ENCODE measurements around the gene DLGAP1.

Gene DLGAP1

GRCh38 chr18:3620146-3621119 is 834.7 kb downstream of the DLGAP1 start:
- Histone ChIP-seq H3K79me2 (ENCODE audit: low read length) (no peaks in the 10 kb centered on the region), H3K36me3 (replicated peaks; ENCODE audit: low read depth, low read length) (no peaks in the 10 kb centered on the region), H3K27ac (ENCODE audit: low read length) (no peak overlapping the region), H3K9ac (ENCODE audit: low read length) (no peak overlapping the region), H4K20me1 (ENCODE audit: insufficient read depth, low read length) (no peaks in the 10 kb centered on the region), H2AFZ (ENCODE audit: low read depth, low read length) (no peak overlapping the region), H3K4me2 (ENCODE audit: low read length) (no peak overlapping the region), H3K4me1 (ENCODE audit: low read length) (peaks cover 26% of the 10 kb centered on the region), H3K4me3 (ENCODE audit: low read length) (no peak overlapping the region), H3K27me3 (ENCODE audit: low read depth, low read length) (0 out of 2 replicates have a peak, but pooled peaks cover under 1% of the 10 kb centered on the region), H3K9me3 (ENCODE audit: insufficient read depth, low read length) (no peaks in the 10 kb centered on the region)
- TF ChIP-seq EZH2phosphoT487 (IDR thresholded peaks at IDR 0.05; ENCODE audit: low read depth) = no peak

GRCh38 chr18:3619746-3620145 is 835.4 kb downstream of the DLGAP1 start:
- no peaks in the 10 kb centered on the region for H3K27me3 ChIP-seq (ENCODE audit: low read depth, low read length)
- TF ChIP-seq CTCF (IDR thresholded peaks at IDR 0.05; ENCODE audit: low read depth, low read length) = no peak
- no peak for TF ChIP-seq EZH2phosphoT487 (IDR thresholded peaks at IDR 0.05; ENCODE audit: low read depth)
- H3K27ac ChIP-seq (ENCODE audit: low read length) = no peak overlapping the region

GRCh38 chr18:3619222-3619621 is 835.9 kb downstream of the DLGAP1 start:
- Histone ChIP-seq H3K4me1 (ENCODE audit: low read length) (peaks cover 18% of the 10 kb centered on the region), H3K9ac (ENCODE audit: low read length) (no peak overlapping the region)

More at GRCh38 chr18:3619746-3620145, 835.4 kb downstream of the DLGAP1 start:
- no peak overlapping the region for H2AFZ ChIP-seq (ENCODE audit: low read depth, low read length)
- H3K9ac ChIP-seq (ENCODE audit: low read length) = no peak overlapping the region
- no peak overlapping the region for H3K4me3 ChIP-seq (ENCODE audit: low read length)
- H4K20me1 ChIP-seq (ENCODE audit: insufficient read depth, low read length) = no peaks in the 10 kb centered on the region
- H3K4me2 ChIP-seq (ENCODE audit: low read length) = no peak overlapping the region
- H3K9me3 ChIP-seq (ENCODE audit: insufficient read depth, low read length) = no peaks in the 10 kb centered on the region
- no peaks in the 10 kb centered on the region for H3K79me2 ChIP-seq (ENCODE audit: low read length)
- H3K36me3 ChIP-seq (replicated peaks; ENCODE audit: low read depth, low read length) = no peaks in the 10 kb centered on the region
- H3K4me1 ChIP-seq (ENCODE audit: low read length) = peaks cover 23% of the 10 kb centered on the region

GRCh38 chr18:3616744-3617143 is 838.4 kb downstream of the DLGAP1 start:
- TF ChIP-seq CTCF (IDR thresholded peaks at IDR 0.05; ENCODE audit: low read depth, low read length) = no peak
- no peak for TF ChIP-seq EZH2phosphoT487 (IDR thresholded peaks at IDR 0.05; ENCODE audit: low read depth)
- Histone ChIP-seq H3K36me3 (replicated peaks; ENCODE audit: low read depth, low read length) (no peaks in the 10 kb centered on the region), H3K27me3 (ENCODE audit: low read depth, low read length) (no peaks in the 10 kb centered on the region), H3K9me3 (ENCODE audit: insufficient read depth, low read length) (no peaks in the 10 kb centered on the region), H3K4me3 (ENCODE audit: low read length) (no peak overlapping the region), H3K27ac (ENCODE audit: low read length) (no peak overlapping the region), H4K20me1 (ENCODE audit: insufficient read depth, low read length) (no peaks in the 10 kb centered on the region), H3K9ac (ENCODE audit: low read length) (no peak overlapping the region), H2AFZ (ENCODE audit: low read depth, low read length) (no peak overlapping the region), H3K4me2 (ENCODE audit: low read length) (no peak overlapping the region), H3K79me2 (ENCODE audit: low read length) (no peaks in the 10 kb centered on the region), H3K4me1 (ENCODE audit: low read length) (peaks cover 12% of the 10 kb centered on the region)

More at GRCh38 chr18:3619222-3619621, 835.9 kb downstream of the DLGAP1 start:
- H3K9me3 ChIP-seq (ENCODE audit: insufficient read depth, low read length) = no peaks in the 10 kb centered on the region
- no peak overlapping the region for H3K27ac ChIP-seq (ENCODE audit: low read length)
- no peak for TF ChIP-seq CTCF (IDR thresholded peaks at IDR 0.05; ENCODE audit: low read depth, low read length)
- TF ChIP-seq EZH2phosphoT487 (IDR thresholded peaks at IDR 0.05; ENCODE audit: low read depth) = no peak
- H3K27me3 ChIP-seq (ENCODE audit: low read depth, low read length) = no peaks in the 10 kb centered on the region
- H3K4me3 ChIP-seq (ENCODE audit: low read length) = no peak overlapping the region
- no peak overlapping the region for H3K4me2 ChIP-seq (ENCODE audit: low read length)
- H4K20me1 ChIP-seq (ENCODE audit: insufficient read depth, low read length) = no peaks in the 10 kb centered on the region
- H3K79me2 ChIP-seq (ENCODE audit: low read length) = no peaks in the 10 kb centered on the region
- no peaks in the 10 kb centered on the region for H3K36me3 ChIP-seq (replicated peaks; ENCODE audit: low read depth, low read length)
- no peak overlapping the region for H2AFZ ChIP-seq (ENCODE audit: low read depth, low read length)
